IPS-18c (cell line): Measurements from ENCODE around the gene SDHC.
A peak's percentile ranks its signal among the peaks of the same experiment; 100 is the strongest.

ENCODE experiments used
- H3K4me3 ChIP-seq: 2 replicates; pipeline ENCODE4 v1.7.0; 2013; ENCODE audit warnings: low read depth, mild to moderate bottlenecking, low read length, moderate library complexity; ENCODE audit not compliant: insufficient read depth
- H3K9me3 ChIP-seq: one replicate; pipeline ENCODE4 v1.6.1; 2013; ENCODE audit warnings: mild to moderate bottlenecking, low read length, moderate library complexity; ENCODE audit not compliant: control insufficient read depth, insufficient read depth

Gene SDHC, protein sequence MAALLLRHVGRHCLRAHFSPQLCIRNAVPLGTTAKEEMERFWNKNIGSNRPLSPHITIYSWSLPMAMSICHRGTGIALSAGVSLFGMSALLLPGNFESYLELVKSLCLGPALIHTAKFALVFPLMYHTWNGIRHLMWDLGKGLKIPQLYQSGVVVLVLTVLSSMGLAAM

DNA sequence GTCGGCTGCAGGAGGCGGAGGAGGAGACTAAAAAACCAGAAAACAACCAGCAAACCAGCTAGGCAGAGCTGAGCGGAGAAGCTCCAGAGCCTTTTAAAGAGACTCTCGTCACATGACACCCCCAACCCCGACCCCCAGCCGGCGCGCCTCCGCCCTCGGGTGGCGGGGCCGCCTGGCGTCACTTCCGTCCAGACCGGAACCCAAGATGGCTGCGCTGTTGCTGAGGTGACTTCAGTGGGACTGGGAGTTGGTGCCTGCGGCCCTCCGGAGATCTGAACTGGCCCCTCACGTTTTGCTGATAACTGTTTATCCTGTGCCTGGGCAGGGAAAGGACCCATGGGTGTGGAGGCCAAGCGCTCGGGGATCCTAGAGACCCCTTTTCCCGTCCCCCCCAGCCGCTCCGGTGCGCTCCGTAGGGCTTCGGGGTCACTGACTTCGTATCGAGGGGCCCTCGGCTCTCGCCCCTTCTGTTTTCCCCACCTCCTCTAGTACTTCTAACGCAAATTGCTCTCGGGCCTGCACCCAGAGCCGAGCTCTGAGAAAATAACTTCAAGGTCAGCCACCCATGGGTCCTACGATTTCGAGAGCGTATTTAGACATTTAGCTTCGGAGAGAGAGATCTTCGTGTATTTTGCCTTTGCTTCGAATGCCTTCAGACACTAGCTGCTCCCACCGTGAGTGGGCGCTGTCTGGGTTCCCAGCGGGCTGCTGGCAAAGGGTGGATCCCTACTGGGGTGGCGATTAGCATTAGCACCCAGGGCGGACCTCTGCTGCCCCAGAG, at the start of gene SDHC:
Gene SDHC, plus strand, starts transcription at position 181 of the 781 bp plus-strand sequence. Its CDS starts 25 bp downstream, at position 206.
- Histone ChIP-seq H3K9me3 (no peaks in the 10 kb centered on the region), H3K4me3 (peak within 1 kb of the TSS; percentile 93)

- H3K4me3 ChIP-seq = no peak overlapping the region
These were observed 48.9 kb upstream of the SDHC start for GRCh38 chr1:161265305-161265704.

GRCh38 chr1:161266202-161266601, 48.0 kb upstream of the SDHC start:
- Histone ChIP-seq H3K9me3 (peaks cover under 1% of the 10 kb centered on the region), H3K4me3 (no peak overlapping the region)

More at GRCh38 chr1:161265305-161265704, 48.9 kb upstream of the SDHC start:
- H3K9me3 ChIP-seq = peaks cover 2% of the 10 kb centered on the region

- Histone ChIP-seq H3K9me3 (no peaks in the 10 kb centered on the region), H3K4me3 (no peak overlapping the region)
These were observed 47.3 kb upstream of the SDHC start for GRCh38 chr1:161266836-161267235.

DNA sequence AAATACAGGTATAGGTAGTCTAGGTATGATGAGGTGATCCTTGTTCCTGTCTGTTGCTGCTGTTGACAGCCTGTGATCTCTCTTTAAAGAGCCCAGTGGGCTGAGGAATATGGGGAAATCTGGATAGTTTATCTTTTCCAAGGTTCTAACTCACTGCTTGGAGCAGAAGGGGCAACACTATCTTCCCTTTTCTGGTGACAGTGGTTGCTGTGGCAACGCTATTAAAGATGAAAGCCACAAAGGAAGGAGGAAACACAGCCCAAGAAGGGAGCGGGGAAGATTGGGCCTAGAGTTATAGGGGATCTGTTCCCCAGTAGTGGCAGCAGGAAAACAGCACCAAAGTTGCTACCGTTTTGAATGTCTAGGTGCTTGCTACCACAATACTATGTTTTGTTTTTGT, 46.9 kb upstream of the SDHC start:
- Histone ChIP-seq H3K9me3 (no peaks in the 10 kb centered on the region), H3K4me3 (no peak overlapping the region)

- no peak overlapping the region for H3K4me3 ChIP-seq
- no peaks in the 10 kb centered on the region for H3K9me3 ChIP-seq
These were observed 40.8 kb upstream of the SDHC start for GRCh38 chr1:161273402-161273801.

- Histone ChIP-seq H3K9me3 (no peaks in the 10 kb centered on the region), H3K4me3 (no peak overlapping the region)
These were observed 39.3 kb upstream of the SDHC start for GRCh38 chr1:161274874-161275273.

- Histone ChIP-seq H3K4me3 (no peak overlapping the region), H3K9me3 (no peaks in the 10 kb centered on the region)
These were observed 31.2 kb upstream of the SDHC start for GRCh38 chr1:161282991-161283390.

DNA sequence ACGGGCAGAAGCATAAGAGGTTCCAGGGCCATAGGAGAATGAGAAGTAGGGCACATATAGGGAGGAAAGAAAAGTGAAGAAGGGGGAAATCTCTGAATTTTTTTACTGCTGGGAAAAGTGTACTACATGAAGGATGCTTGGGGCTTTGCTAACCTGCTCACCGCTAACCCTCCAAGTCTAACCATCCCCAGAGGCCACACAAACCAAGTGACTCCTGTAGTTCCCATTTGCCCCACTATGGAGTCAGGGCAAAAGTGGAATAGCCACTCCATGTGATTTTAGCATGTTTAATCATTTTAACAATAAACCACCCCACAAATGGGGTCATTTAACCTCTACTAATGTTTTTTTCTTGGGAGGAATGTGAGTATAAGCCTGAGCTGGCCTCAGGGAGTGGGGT, 29.1 kb upstream of the SDHC start:
- Histone ChIP-seq H3K9me3 (peaks cover 2% of the 10 kb centered on the region), H3K4me3 (no peak overlapping the region)

DNA sequence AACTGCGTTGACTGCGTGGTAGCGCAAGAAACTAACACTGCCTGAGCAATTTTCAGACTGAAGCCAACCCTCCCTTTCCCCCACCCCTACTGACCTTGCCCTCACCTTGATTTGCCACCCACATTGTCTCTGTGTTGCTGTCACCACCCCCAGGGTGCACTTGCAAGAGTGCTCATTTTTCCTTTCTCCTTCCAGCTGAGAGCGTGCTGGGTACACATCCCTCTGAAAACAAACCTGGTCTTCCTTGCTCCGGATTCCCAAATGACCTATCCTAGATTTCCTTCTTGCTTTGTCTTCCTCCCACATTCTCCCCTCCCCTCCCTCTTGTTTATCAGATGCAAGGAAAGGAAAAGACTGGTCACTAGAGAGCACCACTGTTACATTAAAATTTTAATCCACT, 28.7 kb upstream of the SDHC start:
- Histone ChIP-seq H3K4me3 (no peak overlapping the region), H3K9me3 (peaks cover 2% of the 10 kb centered on the region)

DNA sequence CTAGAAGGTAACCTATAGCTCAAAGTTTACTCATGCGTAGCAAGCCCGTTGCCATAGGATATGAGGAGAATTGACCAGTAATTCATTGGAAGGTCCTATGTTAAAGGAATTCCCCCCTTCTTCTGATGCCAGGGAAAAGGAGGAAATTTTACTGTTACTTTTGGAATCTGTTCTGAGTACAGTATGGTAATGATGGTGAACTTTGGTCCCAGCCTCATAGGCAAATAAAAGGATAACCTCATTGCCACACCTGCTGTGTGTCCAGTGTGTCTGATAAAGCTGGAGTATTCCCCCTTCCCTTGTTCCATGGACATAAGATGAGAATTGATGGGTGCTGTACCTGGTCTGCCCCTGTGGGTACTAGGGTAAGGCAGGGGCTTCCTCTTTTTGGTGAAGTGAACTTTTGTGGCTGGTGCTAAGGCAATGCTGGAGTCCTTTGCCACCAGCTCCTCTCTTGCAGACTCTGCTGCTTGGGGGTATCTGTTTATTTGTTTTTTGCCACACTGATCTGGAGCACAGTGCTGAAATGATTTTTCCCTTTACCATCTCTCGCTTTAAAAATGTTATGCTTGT, 26.6 kb upstream of the SDHC start:
- no peak overlapping the region for H3K4me3 ChIP-seq
- peaks cover 2% of the 10 kb centered on the region for H3K9me3 ChIP-seq

- H3K4me3 ChIP-seq = no peak overlapping the region
- peaks cover 2% of the 10 kb centered on the region for H3K9me3 ChIP-seq
These were observed 23.4 kb upstream of the SDHC start for GRCh38 chr1:161290779-161291178.

GRCh38 chr1:161297415-161297814, 16.8 kb upstream of the SDHC start:
- Histone ChIP-seq H3K9me3 (no peaks in the 10 kb centered on the region), H3K4me3 (no peak overlapping the region)

GRCh38 chr1:161298116-161298515, 16.1 kb upstream of the SDHC start:
- H3K9me3 ChIP-seq = no peaks in the 10 kb centered on the region

GRCh38 chr1:161299347-161299746, 14.8 kb upstream of the SDHC start:
- Histone ChIP-seq H3K4me3 (no peak overlapping the region), H3K9me3 (no peaks in the 10 kb centered on the region)

More at GRCh38 chr1:161298116-161298515, 16.1 kb upstream of the SDHC start:
- no peak overlapping the region for H3K4me3 ChIP-seq

DNA sequence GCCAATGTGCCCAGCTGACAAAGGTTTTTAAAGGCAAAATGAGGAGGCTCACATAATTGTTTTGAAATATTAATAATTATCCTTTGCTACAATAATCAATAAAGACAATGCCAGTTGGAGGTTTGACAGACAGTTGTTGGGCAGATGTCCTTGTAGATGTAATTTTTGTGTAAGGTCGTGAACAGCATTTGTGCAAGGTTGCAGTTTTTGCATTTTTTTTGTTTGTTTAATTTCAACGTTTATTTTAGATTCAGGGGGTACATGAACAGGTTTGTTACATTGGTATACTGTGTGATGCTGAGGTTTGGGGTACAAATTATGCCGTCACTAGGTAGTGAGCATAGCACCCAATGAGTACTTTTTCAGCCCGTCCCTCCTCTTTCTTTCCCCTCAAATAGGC, 13.7 kb upstream of the SDHC start:
- Histone ChIP-seq H3K4me3 (no peak overlapping the region), H3K9me3 (no peaks in the 10 kb centered on the region)

DNA sequence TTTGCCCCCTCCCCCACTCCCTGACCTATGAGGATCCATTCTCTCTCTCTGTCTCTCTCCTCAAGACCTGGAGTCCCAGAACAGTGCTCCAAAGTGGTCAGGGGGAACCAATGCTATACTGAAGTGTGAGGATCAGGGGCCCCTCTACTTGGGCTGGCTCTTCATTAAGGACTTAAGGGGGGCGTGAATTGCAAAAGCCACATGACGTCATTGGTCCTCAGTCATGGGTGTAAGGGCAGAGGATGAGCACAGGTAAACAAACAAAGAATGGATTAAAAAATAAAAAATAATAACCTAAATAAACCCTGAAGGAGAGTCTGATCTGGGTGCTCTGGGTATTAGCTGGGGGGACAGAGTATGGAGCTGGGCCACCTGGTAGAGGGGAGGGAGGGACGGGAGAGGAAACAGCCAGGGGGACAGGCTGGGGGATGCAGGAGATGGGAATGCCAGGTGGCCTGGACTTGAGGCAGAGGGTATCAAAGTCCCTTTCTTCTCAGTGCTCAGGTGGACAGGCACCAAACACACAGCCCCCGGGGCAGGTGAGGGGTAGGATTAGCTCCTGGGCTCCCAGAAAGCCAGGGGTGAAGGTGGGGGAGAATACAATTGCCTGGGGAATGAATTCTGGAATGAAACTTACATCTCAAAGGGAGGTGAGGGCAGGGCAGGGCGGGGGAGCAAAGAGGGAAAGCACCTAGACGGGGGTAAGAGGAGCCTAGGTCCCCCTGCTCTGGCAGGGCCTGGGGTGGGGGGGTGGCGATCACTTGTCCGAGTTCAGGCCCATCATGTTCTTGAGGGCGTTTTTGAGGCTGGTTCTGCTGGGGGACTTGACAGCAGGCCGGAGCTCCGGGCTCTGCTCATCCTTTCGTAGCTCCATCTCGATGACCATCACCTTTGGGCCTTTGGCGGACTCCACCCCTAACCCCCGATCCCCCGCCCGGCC, 9.0 kb upstream of the SDHC start:
- H3K4me3 ChIP-seq = peak overlapping the region; percentile 83
- H3K9me3 ChIP-seq = no peaks in the 10 kb centered on the region
